ENCODE results near the gene NDUFA1.
"Not testable (repeated sequence)": the region's sequence is repeated elsewhere in the genome, so short reads cannot be mapped to it uniquely, and the experiment has no call there.

NDUFA1 gene

DNA sequence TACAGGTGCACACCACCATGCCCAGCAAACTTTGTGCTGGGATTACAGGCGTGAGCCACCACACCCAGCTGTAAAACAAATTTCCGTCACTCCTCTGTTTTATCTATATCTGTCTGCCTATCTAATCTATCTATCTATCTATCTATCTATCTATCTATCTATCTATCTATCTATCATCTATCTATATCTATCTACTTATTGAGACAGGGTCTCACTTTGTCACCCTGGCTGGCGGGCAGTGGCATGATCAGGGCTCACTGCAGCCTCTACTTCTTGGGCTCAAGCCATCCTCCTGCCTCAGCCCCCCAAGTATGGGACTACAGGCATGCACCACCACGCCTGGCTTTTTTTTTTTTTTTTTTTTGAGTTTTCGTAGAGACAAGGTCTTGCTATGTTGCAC, 44.7 kb downstream of the NDUFA1 start:
- DNase-seq, result no peak

- DNase-seq, result no peak
Measured at GRCh38 chrX:119917877-119918276, 46.2 kb downstream of the NDUFA1 start.

DNA sequence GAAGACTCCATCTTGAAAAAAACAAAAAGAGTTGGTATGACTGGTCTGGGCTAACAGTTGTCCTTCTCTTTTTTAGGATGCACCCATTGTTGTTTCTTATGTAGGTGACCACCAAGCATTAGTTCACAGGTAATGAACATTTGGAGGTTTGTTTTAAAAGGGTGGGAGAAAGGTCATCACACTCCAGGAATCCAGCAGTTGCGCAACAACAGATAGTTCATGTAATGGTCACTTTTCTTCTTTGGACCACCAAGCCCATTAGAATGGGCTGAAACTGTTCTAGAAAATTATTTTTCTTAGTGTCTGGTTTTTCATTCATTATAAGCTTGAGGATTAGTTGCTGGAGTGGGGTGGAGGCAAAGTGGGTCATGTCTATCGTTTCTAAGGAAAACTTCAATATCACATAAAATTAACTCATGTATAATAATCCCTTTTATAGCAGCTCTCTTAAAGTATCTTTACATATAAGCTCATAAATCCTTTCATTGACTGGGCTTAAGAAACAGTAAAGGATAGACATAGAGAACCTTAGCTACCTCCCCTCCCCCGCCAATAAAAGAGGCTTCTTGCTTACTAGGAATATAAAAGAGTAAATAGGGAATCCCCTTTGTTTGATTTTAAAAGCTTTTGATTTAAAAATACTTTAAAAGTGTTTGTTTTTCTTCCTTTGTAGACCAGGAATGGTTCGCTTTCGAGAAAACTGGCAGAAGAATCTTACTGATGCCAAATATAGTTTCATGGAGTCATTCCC, 48.4 kb downstream of the NDUFA1 start:
- no peak for DNase-seq

DNA sequence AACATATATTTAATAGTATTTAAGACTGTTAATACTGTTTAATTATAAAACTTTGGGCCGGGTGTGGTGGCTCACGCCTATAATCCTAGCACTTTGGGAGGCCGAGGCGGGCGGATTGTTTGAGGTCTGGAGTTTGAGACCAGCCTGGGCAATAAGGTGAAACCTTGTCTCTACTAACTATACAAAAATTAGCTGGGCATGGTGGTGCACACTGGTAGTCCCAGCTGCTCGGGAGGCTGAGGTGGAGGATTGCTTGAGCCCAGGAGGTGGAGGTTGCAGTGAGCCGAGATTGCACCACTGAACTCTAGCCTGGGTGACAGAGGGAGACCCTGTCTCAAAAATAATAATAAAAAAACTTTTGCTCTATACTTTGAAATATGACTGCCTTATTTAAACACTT, 50.8 kb downstream of the NDUFA1 start:
- DNase-seq, result not testable (repeated sequence)
